Activated CD8-positive, alpha-beta memory T cell treated with anti-CD3 and anti-CD28 coated beads for 4 hours (primary cell): ENCODE measurements around the gene KIF16B.
"Not testable (repeated sequence)": the region's sequence is repeated elsewhere in the genome, so short reads cannot be mapped to it uniquely, and the experiment has no call there.

Experiments used
- DNase-seq, 2 donors: peaks; one replicate each; pipeline ENCODE4 v3.0.0-alpha.2; 2020; ENCODE audit warnings: low read depth in 2 of 2

The KIF16B gene

DNA sequence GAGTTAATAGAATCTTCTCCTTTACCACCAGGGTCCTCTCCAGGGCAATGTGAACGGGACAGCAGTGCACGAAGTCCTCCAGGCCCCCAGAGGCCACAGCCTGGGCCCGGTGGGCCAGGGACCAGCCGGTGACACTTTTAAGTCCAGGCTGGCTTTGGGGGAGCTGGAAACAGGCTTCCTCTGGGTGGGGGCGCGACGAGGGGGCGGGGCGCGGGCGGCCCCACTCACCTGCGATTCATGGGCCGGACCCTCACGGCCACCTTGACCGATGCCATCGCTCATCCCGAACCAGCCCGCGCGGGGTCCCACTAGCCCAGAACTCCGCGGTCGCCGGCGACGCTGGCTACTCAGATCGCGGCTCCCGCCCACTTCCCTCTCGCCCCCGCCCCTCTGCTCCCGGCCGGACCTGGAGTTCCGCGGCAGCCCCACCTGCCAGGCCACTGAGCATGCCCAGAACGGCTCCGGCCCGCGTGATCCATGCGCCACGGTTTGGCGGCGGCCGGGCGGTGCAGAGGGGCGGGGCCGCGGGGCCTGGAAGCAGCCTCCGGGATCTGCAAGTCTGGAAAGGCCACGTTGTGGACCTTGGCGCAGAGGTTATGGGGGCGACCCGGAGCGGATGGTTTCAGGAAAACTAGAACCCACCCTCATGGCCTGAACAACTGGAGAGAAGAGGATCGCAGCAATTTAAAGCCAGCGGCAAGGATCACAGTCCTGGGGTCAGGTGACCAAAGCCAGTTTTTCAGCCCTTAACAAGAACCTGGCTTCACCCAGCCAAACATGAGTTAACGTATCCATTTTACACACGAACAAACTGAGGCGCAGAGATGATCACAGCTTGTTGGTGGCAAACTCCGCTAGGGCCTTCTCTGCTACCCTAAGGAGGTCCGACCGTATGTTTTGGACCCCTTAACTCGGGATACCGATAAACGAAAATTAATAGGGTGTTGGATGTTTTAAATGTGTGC lies at the start of gene KIF16B:
Gene KIF16B, minus strand, starts transcription at position 448 of the 965 bp plus-strand sequence. Its CDS starts 173 bp downstream, at position 275.
- peak; percentile 55 to 62 for DNase-seq

GRCh38 chr20:16622501-16622900 lies 49.3 kb upstream of the KIF16B start:
- DNase-seq = no peak

- no peak for DNase-seq
Observed at GRCh38 chr20:16621435-16622141, 48.3 kb upstream of the KIF16B start.

DNA sequence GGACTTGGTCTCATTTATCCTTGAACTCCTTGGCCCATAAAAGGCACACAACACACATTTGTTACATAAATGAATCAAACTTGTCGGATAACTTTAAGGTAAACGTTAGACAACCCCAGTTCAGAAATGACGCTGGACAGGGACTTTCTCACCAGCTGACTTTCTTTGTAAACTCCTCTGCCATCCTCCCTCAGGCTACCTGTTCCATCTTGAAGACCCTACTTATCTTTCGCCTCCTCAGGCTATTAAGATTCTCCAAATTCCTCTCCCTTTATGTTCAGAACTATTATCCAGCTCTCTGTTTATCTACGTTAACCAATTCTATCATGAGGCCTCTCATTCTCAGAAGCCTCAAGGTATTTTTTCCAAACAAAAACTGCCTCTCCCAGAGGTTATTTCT lies 47.7 kb upstream of the KIF16B start:
- no peak for DNase-seq

- DNase-seq = no peak
Observed at GRCh38 chr20:16619953-16620352, 46.7 kb upstream of the KIF16B start.

DNA sequence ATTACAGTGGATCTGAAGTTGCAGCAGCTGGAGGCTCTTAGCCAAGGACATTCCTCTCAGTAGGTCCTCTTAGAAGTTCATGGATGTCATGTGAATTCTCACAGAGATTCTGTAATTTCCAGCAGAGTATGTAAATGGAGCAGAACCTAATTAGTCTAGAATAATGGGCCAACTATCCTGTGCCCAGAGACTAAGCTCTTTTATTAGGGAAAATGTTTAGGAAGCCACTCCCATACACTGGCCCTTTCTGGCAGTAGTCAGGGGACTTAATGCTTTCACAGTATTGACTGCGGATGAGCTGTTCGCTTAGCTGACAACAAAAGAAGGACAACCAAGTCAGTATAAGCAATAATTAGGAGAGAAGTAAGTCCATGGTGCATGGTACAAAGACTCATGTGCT lies 43.8 kb upstream of the KIF16B start:
- no peak for DNase-seq

DNA sequence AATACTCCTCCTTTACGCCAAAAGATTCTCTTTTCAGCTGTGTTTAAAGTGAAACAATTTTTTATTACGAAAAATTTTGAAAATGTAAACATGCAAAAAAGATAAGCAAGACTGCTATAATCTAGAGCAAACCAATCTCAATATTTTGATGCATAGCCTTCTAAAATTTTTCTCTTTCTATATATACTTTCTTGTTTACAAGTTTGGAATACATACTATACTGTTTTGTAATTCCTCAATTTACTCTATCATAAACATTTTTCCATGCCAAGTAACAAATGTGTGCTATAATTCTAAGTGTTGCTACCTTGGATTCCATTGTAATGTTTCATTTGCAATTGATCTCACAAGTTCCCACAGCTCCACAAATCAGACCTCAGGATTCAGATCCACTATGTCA lies 43.1 kb upstream of the KIF16B start:
- DNase-seq = no peak

GRCh38 chr20:16615199-16615598 lies 42.0 kb upstream of the KIF16B start:
- no peak for DNase-seq

- DNase-seq = no peak
Observed at GRCh38 chr20:16613954-16614353, 40.7 kb upstream of the KIF16B start.

- no peak for DNase-seq
Observed at GRCh38 chr20:16612706-16613105, 39.5 kb upstream of the KIF16B start.

- DNase-seq = no peak
Observed at GRCh38 chr20:16611817-16612216, 38.6 kb upstream of the KIF16B start.

- no peak for DNase-seq
Observed at GRCh38 chr20:16609066-16609465, 35.8 kb upstream of the KIF16B start.

- no peak for DNase-seq
Observed at GRCh38 chr20:16608277-16608650, 35.0 kb upstream of the KIF16B start.

- no peak for DNase-seq
Observed at GRCh38 chr20:16607364-16608276, 34.4 kb upstream of the KIF16B start.

GRCh38 chr20:16606468-16607070 lies 33.3 kb upstream of the KIF16B start:
- DNase-seq = no peak

GRCh38 chr20:16601047-16601446 lies 27.8 kb upstream of the KIF16B start:
- DNase-seq = no peak

DNA sequence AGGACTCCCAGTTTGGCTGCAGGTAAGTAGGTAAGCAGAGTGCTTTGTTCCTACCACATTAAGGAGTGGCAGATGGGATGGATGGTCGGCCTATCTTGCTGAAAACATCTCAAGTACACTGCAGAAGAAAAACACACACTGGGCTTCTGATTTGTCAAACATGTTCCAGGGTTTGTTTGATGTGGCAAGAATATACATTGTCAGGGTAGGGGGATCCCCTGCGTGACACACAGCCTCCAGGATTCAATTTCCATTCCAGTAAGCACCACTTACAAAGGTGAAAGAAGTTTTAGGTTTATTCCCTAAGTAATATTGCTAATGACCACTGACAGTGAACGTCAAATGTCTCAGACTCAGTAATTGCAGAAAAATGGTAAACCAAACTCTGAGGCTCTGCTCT lies 26.0 kb upstream of the KIF16B start:
- DNase-seq = no peak

DNA sequence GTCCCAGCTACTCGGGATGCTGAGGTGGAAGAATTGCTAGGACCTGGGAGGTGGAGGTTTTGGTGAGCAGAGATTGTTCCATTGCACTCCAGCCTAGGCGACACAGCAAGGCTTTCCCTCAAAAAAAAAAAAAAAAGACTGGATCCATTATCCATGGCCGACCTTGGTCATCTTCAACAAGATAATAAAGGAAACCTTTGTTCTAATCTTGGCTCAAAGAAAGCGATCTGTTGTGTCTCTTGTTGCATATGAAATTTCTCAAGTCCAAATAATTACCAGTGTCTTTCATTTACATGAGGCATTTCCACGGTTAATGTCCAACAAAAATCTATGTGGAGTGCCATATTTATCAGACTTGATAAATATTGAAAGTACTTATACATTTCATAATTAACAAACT lies 23.7 kb upstream of the KIF16B start:
- no peak for DNase-seq

DNA sequence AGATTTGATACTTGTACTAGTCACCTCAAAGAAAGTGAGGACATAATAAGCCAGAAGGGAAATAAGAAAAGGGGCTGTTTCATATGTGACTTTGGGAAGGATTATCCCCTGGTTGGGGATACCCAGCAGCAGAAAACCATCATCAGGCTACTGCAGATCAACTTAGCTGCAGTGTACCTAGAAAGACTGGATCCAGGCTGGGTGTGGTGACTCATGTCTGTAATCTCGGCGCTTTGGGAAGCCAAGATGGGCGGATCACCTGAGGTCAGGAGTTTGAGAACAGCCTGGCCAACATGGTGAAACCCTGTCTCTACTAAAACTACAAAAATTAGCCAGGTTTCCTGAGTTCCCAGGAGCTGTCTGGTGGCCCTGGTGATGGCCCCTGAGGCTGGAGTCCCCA lies 23.2 kb upstream of the KIF16B start:
- not testable (repeated sequence) for DNase-seq

DNA sequence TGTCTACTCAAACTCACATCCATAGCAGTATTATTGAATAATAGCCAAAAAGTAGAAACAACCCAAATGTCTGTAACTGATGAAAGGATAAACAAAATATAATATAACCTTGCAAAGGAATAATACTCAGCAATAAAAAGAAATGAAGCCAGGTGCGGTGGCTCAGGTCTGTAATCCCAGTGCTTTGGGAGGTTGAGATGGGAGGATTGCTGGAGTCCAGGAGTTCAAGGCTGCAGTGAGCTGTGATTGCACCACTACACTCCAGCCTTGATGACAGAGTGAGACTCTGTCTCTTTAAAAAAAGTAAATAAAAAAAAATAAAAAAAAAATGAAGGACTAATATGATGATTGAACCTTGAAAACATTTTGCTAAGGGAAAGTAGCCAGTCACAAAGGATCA lies 22.1 kb upstream of the KIF16B start:
- no peak for DNase-seq

- no peak for DNase-seq
Observed at GRCh38 chr20:16590041-16590633, 16.9 kb upstream of the KIF16B start.
